A549 treated with ZK216348 at 1 μM for 4 hours (cell line): Measurements from ENCODE around the gene CERS4. TPM values are rescaled to one million over a fixed set of nuclear protein-coding genes. Genes with fewer than 3 reads are reported as not detected.

Experiments used
- total RNA-seq: library from RNA; stranded (reverse); fragments of 200-300 nt; extraction: Qiagen RNA extraction; gene quantifications from 5 replicates; pipeline ENCODE4 v1.2.3, GENCODE V29; 2022; ENCODE audit warnings: low read depth

The CERS4 gene
- 3.5 to 4.0 TPM (median 3.7 TPM) in 5 replicates for total RNA-seq

GRCh38 chr19:8208922-8209461 lies at the start of gene CERS4:
Gene CERS4, plus strand, starts transcription at chr19:8209370. Its CDS starts 41,707 bp downstream, at chr19:8251077.

GRCh38 chr19:8307965-8308866 lies 99.0 kb downstream of the CERS4 start, which contains the start of gene CD320:
Gene CD320, minus strand, starts transcription at chr19:8308358. Its CDS starts 68 bp downstream, at chr19:8308290.

Other genes with a start within 250 kb of the CERS4 start
- gene ELAVL1, start 203.7 kb upstream of the CERS4 start, total RNA-seq: 60.2 to 70.8 TPM (median 66.7 TPM) in 5 replicates
- not detected in 5 replicates for gene CCL25, start 156.6 kb upstream of the CERS4 start, total RNA-seq
- gene FBN3, start 59.8 kb upstream of the CERS4 start, total RNA-seq: not detected in 5 replicates
- gene CD320, start 99.0 kb downstream of the CERS4 start, total RNA-seq: 45.0 to 102 TPM (median 92.5 TPM) in 5 replicates
- gene NDUFA7, start 112.0 kb downstream of the CERS4 start, total RNA-seq: 21.4 to 98.3 TPM (median 89.2 TPM) in 5 replicates
- gene RPS28, start 112.1 kb downstream of the CERS4 start, total RNA-seq: 394 to 871 TPM (median 794 TPM) in 5 replicates
- 2.3 to 6.6 TPM (median 6.0 TPM) in 5 replicates for gene KANK3, start 133.9 kb downstream of the CERS4 start, total RNA-seq
- gene ANGPTL4, start 154.8 kb downstream of the CERS4 start, total RNA-seq: 297 to 524 TPM (median 412 TPM) in 5 replicates
- gene RAB11B, start 181.0 kb downstream of the CERS4 start, total RNA-seq: 86.6 to 98.4 TPM (median 92.1 TPM) in 5 replicates
- gene MARCHF2, start 203.9 kb downstream of the CERS4 start, total RNA-seq: 13.8 to 22.7 TPM (median 16.4 TPM) in 5 replicates
- 247 to 299 TPM (median 251 TPM) in 5 replicates for gene HNRNPM, start 235.6 kb downstream of the CERS4 start, total RNA-seq